Calu3 (cell line): ENCODE results near the gene ESAM. TPM values are rescaled to one million over a fixed set of nuclear protein-coding genes. Genes with fewer than 3 reads are reported as not detected.

ENCODE experiments used
- BruUV-seq: library from RNA; stranded (reverse); fragments of 400-500 nt; replicated peaks from 2 replicates; lab custom pipeline; 2021; lab: Mats Ljungman, UMichigan
- CTCF ChIA-PET: fragments of 300-600 bp; sonication (Branson Sonifier 250); formaldehyde crosslinking; loops from one replicate; lab custom pipeline; 2022; ENCODE audit warnings: antibody characterized with exemption; lab: Charles Lee
- DNase-seq: peaks from one replicate; pipeline ENCODE4 v3.0.0; 2022
- H3K27ac Mint-ChIP-seq: one replicate; pipeline ENCODE4 v1.8.0; 2022; ENCODE audit warnings: mixed read lengths; ENCODE audit not compliant: unreplicated experiment
- H3K27me3 Mint-ChIP-seq: one replicate; pipeline ENCODE4 v1.8.0; 2022; ENCODE audit warnings: mixed read lengths; ENCODE audit not compliant: unreplicated experiment
- H3K36me3 Mint-ChIP-seq: one replicate; pipeline ENCODE4 v1.8.0; 2022; ENCODE audit warnings: mild to moderate bottlenecking, moderate library complexity, mixed read lengths; ENCODE audit not compliant: insufficient read depth, unreplicated experiment
- H3K4me1 Mint-ChIP-seq: one replicate; pipeline ENCODE4 v1.8.0; 2022; ENCODE audit warnings: mild to moderate bottlenecking, low read depth, mixed read lengths; ENCODE audit not compliant: unreplicated experiment
- H3K4me3 Mint-ChIP-seq: one replicate; pipeline ENCODE4 v1.8.0; 2022; ENCODE audit warnings: mild to moderate bottlenecking, low read depth, moderate library complexity, mixed read lengths; ENCODE audit not compliant: unreplicated experiment
- H3K9me3 Mint-ChIP-seq: one replicate; pipeline ENCODE4 v1.8.0; 2022; ENCODE audit warnings: low read depth, mixed read lengths; ENCODE audit not compliant: unreplicated experiment
- CTCF ChIP-seq: fragments of 200-600 bp; IDR thresholded peaks from one replicate; pipeline ENCODE4 v1.8.0; 2022; ENCODE audit warnings: antibody characterized with exemption; ENCODE audit not compliant: unreplicated experiment
- intact Hi-C: fragments of 100-400 bp; cut with micrococcal nuclease; formaldehyde crosslinking; loops from one replicate; pipeline ENCODE4 v1.10.0; 2022; ENCODE audit not compliant: unreplicated experiment
- total RNA-seq: library from RNA; stranded (reverse); gene quantifications from 2 replicates; pipeline ENCODE4 v1.2.3, GENCODE V29; 2022

ESAM gene
- total RNA-seq, 1 experiment from 2014 or later = 1.1 TPM

- Mint-ChIP-seq H3K36me3 (peaks cover 28% of the 10 kb centered on the region), H3K27ac (no peak overlapping the region), H3K9me3 (no peaks in the 10 kb centered on the region), H3K4me3 (no peak overlapping the region), H3K4me1 (peaks cover 8% of the 10 kb centered on the region), H3K27me3 (peaks cover 16% of the 10 kb centered on the region)
- CTCF ChIA-PET = interaction anchor here (0.5 to 0.7 kb wide), 2 partner anchors 21 to 94 kb away, joined by 3 to 4 read pairs; no protein-coding TSS in a partner anchor
- DNase-seq = no peak
- no peak for TF ChIP-seq CTCF
- intact Hi-C loops = no loop called here
- BruUV-seq = no TSS peak
These were observed 19.0 kb downstream of the ESAM start for GRCh38 chr11:124743050-124743449.

GRCh38 chr11:124742555-124742954, 19.5 kb downstream of the ESAM start:
- no peak overlapping the region for H3K4me3 Mint-ChIP-seq
- no peak for DNase-seq
- H3K27me3 Mint-ChIP-seq = peaks cover 21% of the 10 kb centered on the region
- peaks cover 28% of the 10 kb centered on the region for H3K36me3 Mint-ChIP-seq
- TF ChIP-seq CTCF = no peak
- H3K9me3 Mint-ChIP-seq = no peaks in the 10 kb centered on the region
- intact Hi-C loops = no loop called here
- no TSS peak for BruUV-seq
- CTCF ChIA-PET = interaction anchor here (0.5 kb wide), 2 partner anchors 20 to 94 kb away, joined by 4 to 6 read pairs; no protein-coding TSS in a partner anchor
- H3K4me1 Mint-ChIP-seq = peaks cover 7% of the 10 kb centered on the region
- H3K27ac Mint-ChIP-seq = no peak overlapping the region

GRCh38 chr11:124740277-124740882, 21.7 kb downstream of the ESAM start:
- Mint-ChIP-seq H3K36me3 (peaks cover 15% of the 10 kb centered on the region), H3K4me1 (peaks cover 7% of the 10 kb centered on the region), H3K27ac (no peak overlapping the region), H3K27me3 (peaks cover 43% of the 10 kb centered on the region), H3K9me3 (no peaks in the 10 kb centered on the region), H3K4me3 (peak overlapping the region; percentile 72)
- intact Hi-C loops = no loop called here
- DNase-seq = no peak
- no TSS peak for BruUV-seq
- CTCF ChIA-PET = interaction anchor here (0.5 to 1.0 kb wide), 7 partner anchors 8 to 96 kb away, joined by 3 to 6 read pairs (median 3); no protein-coding TSS in a partner anchor
- TF ChIP-seq CTCF = peak; percentile 10

- Mint-ChIP-seq H3K36me3 (peaks cover 15% of the 10 kb centered on the region), H3K27me3 (peaks cover 50% of the 10 kb centered on the region), H3K9me3 (no peaks in the 10 kb centered on the region), H3K27ac (no peak within 1 kb of the TSS), H3K4me1 (peaks cover 7% of the 10 kb centered on the region), H3K4me3 (peak within 1 kb of the TSS; percentile 72)
- DNase-seq = peak; percentile 85
- CTCF ChIA-PET = interaction anchor here (0.6 to 1.0 kb wide), 6 partner anchors 9 to 1213 kb away, joined by 3 to 6 read pairs (median 3); no protein-coding TSS in a partner anchor
- BruUV-seq = no TSS peak
- TF ChIP-seq CTCF = no peak
- intact Hi-C loops = no loop called here
These were observed 22.4 kb downstream of the ESAM start, which contains the start of gene NRGN for GRCh38 chr11:124739479-124740276. Gene NRGN (plus strand): TSS chr11:124739942. CDS start chr11:124740085, 143 bp downstream.
